GM18498 (cell line): ENCODE measurements around the gene SLC17A8.

Experiments
- ATAC-seq: cut with Tn5 transposase; IDR thresholded peaks from one replicate; pipeline ENCODE4 v1.9.1; 2021; ENCODE audit warnings: mild to moderate bottlenecking, moderate library complexity; ENCODE audit not compliant: unreplicated experiment

The SLC17A8 gene

DNA sequence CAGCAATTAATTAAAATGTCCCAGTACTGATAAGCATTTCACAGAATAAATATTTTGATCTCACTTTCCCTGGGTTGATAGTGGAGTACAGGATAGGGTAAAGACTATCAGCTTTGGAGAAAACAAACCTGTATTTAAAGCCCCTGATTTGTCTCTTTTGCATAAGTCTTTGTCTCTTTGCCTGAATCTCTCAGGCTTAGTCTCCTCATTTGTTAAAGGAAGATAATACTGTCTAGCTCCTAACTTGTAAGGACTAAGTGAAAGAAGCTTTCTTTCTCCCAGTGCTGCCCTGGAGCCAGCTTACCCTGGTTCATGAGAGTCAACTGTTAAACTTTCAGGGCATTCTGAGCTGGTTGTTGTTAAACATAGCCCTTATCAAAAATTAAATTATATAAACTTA lies 111.3 kb downstream of the SLC17A8 start:
- no peak for ATAC-seq
